Endodermal cell (in vitro differentiated cells): ENCODE results near the gene MORN1. TPM values are rescaled to one million over a fixed set of nuclear protein-coding genes. Genes with fewer than 3 reads are reported as not detected.

Source experiments
- DNase-seq: peaks from one replicate; pipeline ENCODE4 v3.0.0-alpha.2; 2017
- H3K27ac ChIP-seq: 2 replicates; pipeline ENCODE4 v1.5.1; 2013; ENCODE audit warnings: mild to moderate bottlenecking, low read depth, low read length, moderate library complexity
- H3K27me3 ChIP-seq: 2 replicates; pipeline ENCODE4 v1.6.1; 2013; ENCODE audit warnings: mild to moderate bottlenecking, low read length, moderate library complexity; ENCODE audit not compliant: insufficient read depth, control insufficient read depth, poor library complexity, severe bottlenecking
- H3K36me3 ChIP-seq: 2 replicates; pipeline ENCODE4 v1.7.0; 2013; ENCODE audit warnings: mild to moderate bottlenecking, low read length, moderate library complexity; ENCODE audit not compliant: control insufficient read depth, insufficient read depth
- H3K4me1 ChIP-seq: one replicate; pipeline ENCODE4 v1.7.0; 2013; ENCODE audit warnings: low read length; ENCODE audit not compliant: control insufficient read depth, insufficient read depth
- H3K4me3 ChIP-seq: 2 replicates; pipeline ENCODE4 v1.5.1; 2013; ENCODE audit warnings: mild to moderate bottlenecking, low read length, moderate library complexity
- H3K9ac ChIP-seq: 2 replicates; pipeline ENCODE4 v1.6.1; 2013; ENCODE audit warnings: mild to moderate bottlenecking, low read length, moderate library complexity; ENCODE audit not compliant: poor library complexity, severe bottlenecking; ENCODE audit errors: extremely low read depth
- H3K9me3 ChIP-seq: 2 replicates; pipeline ENCODE4 v1.6.1; 2013; ENCODE audit warnings: mild to moderate bottlenecking, low read length, moderate library complexity; ENCODE audit not compliant: control insufficient read depth
- H3K27ac Mint-ChIP-seq: 2 replicates; pipeline ENCODE4 v1.8.0; 2020; ENCODE audit warnings: mixed read lengths
- H3K27me3 Mint-ChIP-seq: 2 replicates; pipeline ENCODE4 v1.8.0; 2021; ENCODE audit warnings: mild to moderate bottlenecking, mixed read lengths; ENCODE audit not compliant: insufficient read depth
- H3K36me3 Mint-ChIP-seq: 2 replicates; pipeline ENCODE4 v1.8.0; 2020; ENCODE audit warnings: low read depth, mixed read lengths
- H3K4me1 Mint-ChIP-seq: 2 replicates; pipeline ENCODE4 v1.8.0; 2020; ENCODE audit warnings: mixed read lengths
- H3K4me3 Mint-ChIP-seq: 2 replicates; pipeline ENCODE4 v1.8.0; 2020; ENCODE audit warnings: mild to moderate bottlenecking, moderate library complexity, mixed read lengths
- H3K9me3 Mint-ChIP-seq: 2 replicates; pipeline ENCODE4 v1.8.0; 2020; ENCODE audit warnings: mild to moderate bottlenecking, mixed read lengths
- CTCF ChIP-seq: fragments of 200-600 bp; sonication (generic); conservative IDR thresholded peaks from 2 replicates; pipeline ENCODE4 v1.5.0; 2021; ENCODE audit warnings: antibody characterized with exemption, mild to moderate bottlenecking
- WGBS, 2 experiments: methylation state at CpG; one replicate each; pipeline versions ENCODE4 v1.1.5 to v1.1.7; 2013; ENCODE audit warnings: missing lambda C conversion rate in 2 of 2, mixed read lengths in 1 of 2; ENCODE audit not compliant: insufficient coverage in 1 of 2, insufficient read length in 1 of 2; 5-methylcytosine and 5-hydroxymethylcytosine counted together
- total RNA-seq, 2 donors: library from RNA; stranded (reverse); fragmentation: NEBNext Ultra II Directional in 1 of 2; extraction: Animal tissue kit (Norgen Biotek cat#: 25700) in 1 of 2; gene quantifications; 2 replicates in 1 of 2; 3 replicates in 1 of 2; pipeline ENCODE4 v1.2.1, GENCODE V29; 2021

The MORN1 gene
- total RNA-seq, 2 donors from 2014 or later: 21.3 to 24.9 TPM

- Mint-ChIP-seq H3K36me3 (peaks cover 35% of the 10 kb centered on the region), H3K4me1 (peaks cover 12% of the 10 kb centered on the region), H3K27me3 (no peaks in the 10 kb centered on the region), H3K4me3 (no peak overlapping the region), H3K27ac (no peak overlapping the region), H3K9me3 (peaks cover 7% of the 10 kb centered on the region)
- H3K27ac ChIP-seq: no peak overlapping the region
- no peak for DNase-seq
- H3K27me3 ChIP-seq: no peaks in the 10 kb centered on the region
- TF ChIP-seq CTCF: no peak
- H3K9me3 ChIP-seq: no peaks in the 10 kb centered on the region
- H3K36me3 ChIP-seq: no peaks in the 10 kb centered on the region
- 96 to 98% methylated on average over 19 to 29 of the region's 29 CpGs for WGBS, 2 experiments
- H3K4me3 ChIP-seq: no peak overlapping the region
- no peak overlapping the region for H3K9ac ChIP-seq
- peaks cover 5% of the 10 kb centered on the region for H3K4me1 ChIP-seq
Observed at GRCh38 chr1:2282556-2283270, 108.6 kb downstream of the MORN1 start.

GRCh38 chr1:2279817-2280216 is 111.5 kb downstream of the MORN1 start:
- H3K36me3 Mint-ChIP-seq: peaks cover 34% of the 10 kb centered on the region
- Histone ChIP-seq H3K27ac (peak overlapping the region; percentile 70), H3K36me3 (no peaks in the 10 kb centered on the region), H3K4me1 (peaks cover 15% of the 10 kb centered on the region), H3K27me3 (no peaks in the 10 kb centered on the region), H3K4me3 (no peak overlapping the region), H3K9me3 (no peaks in the 10 kb centered on the region), H3K9ac (no peak overlapping the region)
- no peaks in the 10 kb centered on the region for H3K27me3 Mint-ChIP-seq
- no peak for DNase-seq
- peak overlapping the region; percentile 88 for H3K27ac Mint-ChIP-seq
- no peak overlapping the region for H3K4me3 Mint-ChIP-seq
- peaks cover 15% of the 10 kb centered on the region for H3K4me1 Mint-ChIP-seq
- WGBS, 2 experiments: 85 to 92% methylated on average over 4 to 9 of the region's 9 CpGs
- peaks cover 7% of the 10 kb centered on the region for H3K9me3 Mint-ChIP-seq
- TF ChIP-seq CTCF: no peak

- DNase-seq: peak; percentile 95
- H3K9me3 Mint-ChIP-seq: peaks cover 7% of the 10 kb centered on the region
- no peaks in the 10 kb centered on the region for H3K27me3 ChIP-seq
- peak overlapping the region; percentile 70 for H3K27ac ChIP-seq
- H3K4me1 ChIP-seq: peaks cover 15% of the 10 kb centered on the region
- H3K4me3 Mint-ChIP-seq: no peak overlapping the region
- WGBS, 2 experiments: 15 to 41% methylated on average over 4 to 11 of the region's 13 CpGs
- no peaks in the 10 kb centered on the region for H3K9me3 ChIP-seq
- H3K27me3 Mint-ChIP-seq: no peaks in the 10 kb centered on the region
- H3K9ac ChIP-seq: no peak overlapping the region
- H3K36me3 ChIP-seq: no peaks in the 10 kb centered on the region
- TF ChIP-seq CTCF: no peak
- peak overlapping the region; percentile 88 for H3K27ac Mint-ChIP-seq
- peaks cover 14% of the 10 kb centered on the region for H3K4me1 Mint-ChIP-seq
- peaks cover 31% of the 10 kb centered on the region for H3K36me3 Mint-ChIP-seq
- no peak overlapping the region for H3K4me3 ChIP-seq
Observed at GRCh38 chr1:2279210-2279639, 112.1 kb downstream of the MORN1 start.
